ENCODE data around the gene CD40.

GRCh38 chr20:46108976-46109375, 9.1 kb upstream of the CD40 start:
- TF ChIP-seq POLR2A (IDR thresholded peaks at IDR 0.05; ENCODE audit: low read length): no peak
- TF ChIP-seq GATA1 (IDR thresholded peaks at IDR 0.05; ENCODE audit: low read depth, low read length): no peak
